Measurements from ENCODE around the gene TM9SF2.
"Not testable (repeated sequence)": the region's sequence is repeated elsewhere in the genome, so short reads cannot be mapped to it uniquely, and the experiment has no call there.

The TM9SF2 gene, protein sequence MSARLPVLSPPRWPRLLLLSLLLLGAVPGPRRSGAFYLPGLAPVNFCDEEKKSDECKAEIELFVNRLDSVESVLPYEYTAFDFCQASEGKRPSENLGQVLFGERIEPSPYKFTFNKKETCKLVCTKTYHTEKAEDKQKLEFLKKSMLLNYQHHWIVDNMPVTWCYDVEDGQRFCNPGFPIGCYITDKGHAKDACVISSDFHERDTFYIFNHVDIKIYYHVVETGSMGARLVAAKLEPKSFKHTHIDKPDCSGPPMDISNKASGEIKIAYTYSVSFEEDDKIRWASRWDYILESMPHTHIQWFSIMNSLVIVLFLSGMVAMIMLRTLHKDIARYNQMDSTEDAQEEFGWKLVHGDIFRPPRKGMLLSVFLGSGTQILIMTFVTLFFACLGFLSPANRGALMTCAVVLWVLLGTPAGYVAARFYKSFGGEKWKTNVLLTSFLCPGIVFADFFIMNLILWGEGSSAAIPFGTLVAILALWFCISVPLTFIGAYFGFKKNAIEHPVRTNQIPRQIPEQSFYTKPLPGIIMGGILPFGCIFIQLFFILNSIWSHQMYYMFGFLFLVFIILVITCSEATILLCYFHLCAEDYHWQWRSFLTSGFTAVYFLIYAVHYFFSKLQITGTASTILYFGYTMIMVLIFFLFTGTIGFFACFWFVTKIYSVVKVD

GRCh38 chr13:99501184-99501847, at the start of gene TM9SF2:
Gene TM9SF2 (plus strand): TSS chr13:99501472. CDS start chr13:99501607, 135 bp downstream.
- TF ChIP-seq, protein P1, sequence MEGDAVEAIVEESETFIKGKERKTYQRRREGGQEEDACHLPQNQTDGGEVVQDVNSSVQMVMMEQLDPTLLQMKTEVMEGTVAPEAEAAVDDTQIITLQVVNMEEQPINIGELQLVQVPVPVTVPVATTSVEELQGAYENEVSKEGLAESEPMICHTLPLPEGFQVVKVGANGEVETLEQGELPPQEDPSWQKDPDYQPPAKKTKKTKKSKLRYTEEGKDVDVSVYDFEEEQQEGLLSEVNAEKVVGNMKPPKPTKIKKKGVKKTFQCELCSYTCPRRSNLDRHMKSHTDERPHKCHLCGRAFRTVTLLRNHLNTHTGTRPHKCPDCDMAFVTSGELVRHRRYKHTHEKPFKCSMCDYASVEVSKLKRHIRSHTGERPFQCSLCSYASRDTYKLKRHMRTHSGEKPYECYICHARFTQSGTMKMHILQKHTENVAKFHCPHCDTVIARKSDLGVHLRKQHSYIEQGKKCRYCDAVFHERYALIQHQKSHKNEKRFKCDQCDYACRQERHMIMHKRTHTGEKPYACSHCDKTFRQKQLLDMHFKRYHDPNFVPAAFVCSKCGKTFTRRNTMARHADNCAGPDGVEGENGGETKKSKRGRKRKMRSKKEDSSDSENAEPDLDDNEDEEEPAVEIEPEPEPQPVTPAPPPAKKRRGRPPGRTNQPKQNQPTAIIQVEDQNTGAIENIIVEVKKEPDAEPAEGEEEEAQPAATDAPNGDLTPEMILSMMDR (IDR thresholded peaks at IDR 0.05; ENCODE audit: low read depth, low read length), result no peak

GRCh38 chr13:99454518-99455183, 46.6 kb upstream of the TM9SF2 start:
- DNase-seq (ENCODE audit: low read depth, low spot score), result no peak
- no peak overlapping the region for H3K4me3 ChIP-seq (ENCODE audit: low read depth, low read length)
- in situ Hi-C loops (cut with HindIII; ENCODE audit: low sequenced_read_pairs), result no loop called here
- TF ChIP-seq, protein P1 (IDR thresholded peaks at IDR 0.05; ENCODE audit: low read depth, low read length), result no peak

More at GRCh38 chr13:99501184-99501847, at the start of gene TM9SF2:
- in situ Hi-C loops (cut with HindIII; ENCODE audit: low sequenced_read_pairs), result no loop called here
- DNase-seq (ENCODE audit: low read depth, low spot score), result peak; percentile 97
- H3K4me3 ChIP-seq (ENCODE audit: low read depth, low read length), result peak within 1 kb of the TSS; percentile 97

- no peak overlapping the region for H3K4me3 ChIP-seq (ENCODE audit: low read depth, low read length)
- in situ Hi-C loops (cut with HindIII; ENCODE audit: low sequenced_read_pairs), result no loop called here
- TF ChIP-seq, protein P1 (IDR thresholded peaks at IDR 0.05; ENCODE audit: low read depth, low read length), result no peak
- DNase-seq (ENCODE audit: low read depth, low spot score), result no peak
Observed at GRCh38 chr13:99459099-99459850, 42.0 kb upstream of the TM9SF2 start.

- in situ Hi-C loops (cut with HindIII; ENCODE audit: low sequenced_read_pairs); DNase-seq (ENCODE audit: low read depth, low spot score); H3K4me3 ChIP-seq (ENCODE audit: low read depth, low read length): not testable (repeated sequence)
Observed at GRCh38 chr13:99460802-99461201, 40.5 kb upstream of the TM9SF2 start.

GRCh38 chr13:99463646-99464397, 37.5 kb upstream of the TM9SF2 start:
- DNase-seq (ENCODE audit: low read depth, low spot score), result no peak
- TF ChIP-seq, protein P1 (IDR thresholded peaks at IDR 0.05; ENCODE audit: low read depth, low read length), result no peak
- no peak overlapping the region for H3K4me3 ChIP-seq (ENCODE audit: low read depth, low read length)
- in situ Hi-C loops (cut with HindIII; ENCODE audit: low sequenced_read_pairs), result no loop called here

DNA sequence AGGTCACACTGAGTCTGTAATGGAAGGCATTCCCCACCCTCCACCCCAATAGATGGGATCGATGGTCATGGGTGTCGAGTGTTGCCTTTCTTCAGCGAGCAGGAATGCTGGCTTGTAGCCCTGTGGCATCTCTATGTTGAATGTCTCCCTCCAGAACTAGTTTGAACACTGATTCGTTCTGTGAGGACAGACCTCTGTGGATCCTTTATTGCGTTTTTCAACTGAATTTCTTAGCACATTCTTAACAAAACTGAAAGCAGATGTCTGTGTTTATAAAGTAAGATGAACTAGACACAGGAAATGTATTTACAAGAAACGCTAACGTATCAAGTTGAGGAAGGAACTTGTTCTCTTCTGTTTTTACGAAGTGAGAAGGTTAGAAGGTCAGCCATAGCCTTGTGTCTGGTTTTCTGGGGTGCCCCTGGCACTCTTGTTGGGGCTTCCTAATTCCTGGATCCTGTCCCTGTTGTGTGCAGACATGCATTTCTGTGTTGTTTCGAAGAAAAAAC, 36.8 kb upstream of the TM9SF2 start:
- in situ Hi-C loops (cut with HindIII; ENCODE audit: low sequenced_read_pairs), result no loop called here

More for the DNA sequence above, 36.8 kb upstream of the TM9SF2 start:
- TF ChIP-seq, protein P1 (IDR thresholded peaks at IDR 0.05; ENCODE audit: low read depth, low read length), result no peak
- peak; percentile 23 for DNase-seq (ENCODE audit: low read depth, low spot score)
- no peak overlapping the region for H3K4me3 ChIP-seq (ENCODE audit: low read depth, low read length)
